Osteocyte (in vitro differentiated cells): ENCODE results near the gene CCNI. TPM values are rescaled to one million over a fixed set of nuclear protein-coding genes. Genes with fewer than 3 reads are reported as not detected.
A peak's percentile ranks its signal among the peaks of the same experiment; 100 is the strongest.
"Not testable (repeated sequence)": the region's sequence is repeated elsewhere in the genome, so short reads cannot be mapped to it uniquely, and the experiment has no call there.

Experiments
- DNase-seq: peaks from one replicate; pipeline ENCODE4 v3.0.0; 2021; ENCODE audit warnings: mixed read lengths; ENCODE audit not compliant: unreplicated experiment; ENCODE audit errors: extremely low spot score
- H3K27ac Mint-ChIP-seq: one replicate; pipeline ENCODE4 v1.8.0; 2021; ENCODE audit warnings: mild to moderate bottlenecking, mixed read lengths; ENCODE audit not compliant: unreplicated experiment
- H3K27me3 Mint-ChIP-seq: one replicate; pipeline ENCODE4 v1.8.0; 2021; ENCODE audit warnings: mixed read lengths; ENCODE audit not compliant: unreplicated experiment
- H3K36me3 Mint-ChIP-seq: one replicate; pipeline ENCODE4 v1.8.0; 2021; ENCODE audit warnings: mixed read lengths; ENCODE audit not compliant: unreplicated experiment
- H3K4me1 Mint-ChIP-seq: one replicate; pipeline ENCODE4 v1.8.0; 2021; ENCODE audit warnings: mixed read lengths; ENCODE audit not compliant: unreplicated experiment
- H3K4me3 Mint-ChIP-seq: one replicate; pipeline ENCODE4 v1.8.0; 2021; ENCODE audit warnings: mild to moderate bottlenecking, moderate library complexity, mixed read lengths; ENCODE audit not compliant: unreplicated experiment
- H3K9me3 Mint-ChIP-seq: one replicate; pipeline ENCODE4 v1.8.0; 2021; ENCODE audit warnings: mixed read lengths; ENCODE audit not compliant: unreplicated experiment
- CTCF ChIP-seq: fragments of 200-600 bp; sonication (generic); IDR thresholded peaks from 2 replicates; pipeline ENCODE4 v1.5.0; 2021; ENCODE audit warnings: antibody characterized with exemption, mild to moderate bottlenecking, moderate library complexity
- total RNA-seq: library from RNA; stranded (reverse); gene quantifications from 2 replicates; pipeline ENCODE4 v1.2.1, GENCODE V29; 2021

CCNI gene
- total RNA-seq, 1 donor from 2014 or later: 329 TPM

GRCh38 chr4:77082886-77083608 lies 7.3 kb upstream of the CCNI start:
- H3K4me1 Mint-ChIP-seq: peaks cover 1% of the 10 kb centered on the region
- no peak for TF ChIP-seq CTCF
- H3K27ac Mint-ChIP-seq: no peak overlapping the region
- H3K4me3 Mint-ChIP-seq: no peak overlapping the region
- H3K36me3 Mint-ChIP-seq: no peaks in the 10 kb centered on the region
- no peaks in the 10 kb centered on the region for H3K27me3 Mint-ChIP-seq
- DNase-seq: no peak
- H3K9me3 Mint-ChIP-seq: no peaks in the 10 kb centered on the region

GRCh38 chr4:77080806-77081205 lies 5.0 kb upstream of the CCNI start:
- not testable (repeated sequence) for H3K27me3 Mint-ChIP-seq, H3K4me3 Mint-ChIP-seq, H3K36me3 Mint-ChIP-seq, H3K27ac Mint-ChIP-seq, H3K9me3 Mint-ChIP-seq, DNase-seq
- H3K4me1 Mint-ChIP-seq: peaks cover 16% of the 10 kb centered on the region

- H3K4me1 Mint-ChIP-seq: peaks cover 16% of the 10 kb centered on the region
- no peak for TF ChIP-seq CTCF
- H3K36me3 Mint-ChIP-seq: no peaks in the 10 kb centered on the region
Measured at GRCh38 chr4:77079281-77079680, 3.5 kb upstream of the CCNI start.

GRCh38 chr4:77078401-77078800 lies 2.6 kb upstream of the CCNI start:
- no peak for DNase-seq
- Mint-ChIP-seq H3K4me3 (no peak overlapping the region), H3K9me3 (no peaks in the 10 kb centered on the region), H3K4me1 (peaks cover 16% of the 10 kb centered on the region), H3K27ac (no peak overlapping the region), H3K36me3 (no peaks in the 10 kb centered on the region), H3K27me3 (no peaks in the 10 kb centered on the region)
- no peak for TF ChIP-seq CTCF

More at GRCh38 chr4:77079281-77079680, 3.5 kb upstream of the CCNI start:
- Mint-ChIP-seq H3K27me3 (no peaks in the 10 kb centered on the region), H3K4me3 (no peak overlapping the region), H3K9me3 (no peaks in the 10 kb centered on the region), H3K27ac (no peak overlapping the region)
- DNase-seq: no peak

GRCh38 chr4:77076889-77077635 lies 1.3 kb upstream of the CCNI start:
- no peak for DNase-seq
- Mint-ChIP-seq H3K27ac (peak overlapping the region; percentile 100), H3K4me3 (peak overlapping the region; percentile 90), H3K4me1 (peaks cover 23% of the 10 kb centered on the region), H3K9me3 (no peaks in the 10 kb centered on the region), H3K27me3 (no peaks in the 10 kb centered on the region), H3K36me3 (no peaks in the 10 kb centered on the region)
- TF ChIP-seq CTCF: no peak
